Activated CD4-positive, alpha-beta T cell treated with anti-CD3 and anti-CD28 coated beads, Interleukin-2, amount 50 U/mL, for 1 hour (primary cell): ENCODE results near the gene PTPRR.

Source experiments
- DNase-seq: peaks from one replicate; pipeline ENCODE4 v3.0.0-alpha.2; 2020

Gene PTPRR

GRCh38 chr12:70671698-70672097 lies 248.8 kb downstream of the PTPRR start:
- no peak for DNase-seq

- DNase-seq: no peak
Measured at GRCh38 chr12:70670948-70671347, 249.6 kb downstream of the PTPRR start.

GRCh38 chr12:70667253-70667652 lies 253.3 kb downstream of the PTPRR start:
- DNase-seq: no peak

GRCh38 chr12:70666364-70666763 lies 254.2 kb downstream of the PTPRR start:
- DNase-seq: no peak

GRCh38 chr12:70664465-70664881 lies 256.1 kb downstream of the PTPRR start:
- no peak for DNase-seq

- DNase-seq: no peak
Measured at GRCh38 chr12:70663838-70664237, 256.7 kb downstream of the PTPRR start.

GRCh38 chr12:70661466-70662161 lies 258.9 kb downstream of the PTPRR start:
- DNase-seq: no peak

GRCh38 chr12:70660620-70661219 lies 259.8 kb downstream of the PTPRR start:
- no peak for DNase-seq

- no peak for DNase-seq
Measured at GRCh38 chr12:70660002-70660604, 260.4 kb downstream of the PTPRR start.

GRCh38 chr12:70659077-70659606 lies 261.4 kb downstream of the PTPRR start:
- DNase-seq: no peak

GRCh38 chr12:70657616-70658286 lies 262.8 kb downstream of the PTPRR start:
- no peak for DNase-seq

GRCh38 chr12:70652451-70652850 lies 268.1 kb downstream of the PTPRR start:
- DNase-seq: no peak

GRCh38 chr12:70648831-70649230 lies 271.7 kb downstream of the PTPRR start:
- no peak for DNase-seq

GRCh38 chr12:70648191-70648590 lies 272.3 kb downstream of the PTPRR start:
- no peak for DNase-seq

- no peak for DNase-seq
Measured at GRCh38 chr12:70646850-70647249, 273.7 kb downstream of the PTPRR start.

- DNase-seq: no peak
Measured at GRCh38 chr12:70645494-70646317, 274.8 kb downstream of the PTPRR start.

- no peak for DNase-seq
Measured at GRCh38 chr12:70644861-70645260, 275.7 kb downstream of the PTPRR start.

- no peak for DNase-seq
Measured at GRCh38 chr12:70643939-70644338, 276.6 kb downstream of the PTPRR start.

GRCh38 chr12:70641691-70642090 lies 278.8 kb downstream of the PTPRR start:
- DNase-seq: no peak

GRCh38 chr12:70640901-70641300 lies 279.6 kb downstream of the PTPRR start:
- no peak for DNase-seq

- no peak for DNase-seq
Measured at GRCh38 chr12:70639535-70639934, 281.0 kb downstream of the PTPRR start.

GRCh38 chr12:70638639-70639360 lies 281.7 kb downstream of the PTPRR start:
- no peak for DNase-seq
